Left lobe of liver (tissue), 2 donors: ENCODE measurements around the gene CHP2. TPM values are rescaled to one million over a fixed set of nuclear protein-coding genes. Genes with fewer than 3 reads are reported as not detected.
A peak's percentile ranks its signal among the peaks of the same experiment; 100 is the strongest.
"Not testable (repeated sequence)": the region's sequence is repeated elsewhere in the genome, so short reads cannot be mapped to it uniquely, and the experiment has no call there.

ENCODE experiments used
- ATAC-seq: fragments of 200-7000 bp; cut with Tn5 transposase; one replicate; pipeline ENCODE4 v1.9.1; 2020; ENCODE audit warnings: mild to moderate bottlenecking, moderate library complexity
- DNase-seq: peaks from one replicate; pipeline ENCODE4 v3.0.0-alpha.2; 2020; ENCODE audit warnings: low spot score
- total RNA-seq: library from RNA; stranded (reverse); gene quantifications from one replicate; pipeline ENCODE4 v1.2.1, GENCODE V29; 2021
- donor health status: DM: no; HTN: no; CAD: no; lungs with moderate emphysema.
- donor health status: DM: no; HTN: yes; CAD: no.

CHP2 gene
- total RNA-seq = not detected

- DNase-seq (no peak), ATAC-seq (peak; percentile 19)
Measured at GRCh38 chr16:23754594-23755483, at the start of gene CHP2. Gene CHP2, plus strand, starts transcription at chr16:23755026. Its CDS starts 24 bp downstream, at chr16:23755050.

- no peak for ATAC-seq
- no peak for DNase-seq
Measured at GRCh38 chr16:23705517-23705902, 49.3 kb upstream of the CHP2 start.

- DNase-seq (no peak), ATAC-seq (no peak)
Measured at GRCh38 chr16:23706439-23706838, 48.4 kb upstream of the CHP2 start.

- no peak for DNase-seq
- ATAC-seq = no peak
Measured at GRCh38 chr16:23709536-23709935, 45.3 kb upstream of the CHP2 start.

GRCh38 chr16:23710008-23710407, 44.8 kb upstream of the CHP2 start:
- DNase-seq = no peak
- no peak for ATAC-seq

- ATAC-seq (no peak), DNase-seq (no peak)
Measured at GRCh38 chr16:23710504-23710903, 44.3 kb upstream of the CHP2 start.

GRCh38 chr16:23711785-23712184, 43.0 kb upstream of the CHP2 start:
- ATAC-seq = no peak

GRCh38 chr16:23712976-23713375, 41.9 kb upstream of the CHP2 start, which contains the start of gene ERN2:
Gene ERN2, minus strand, starts transcription at chr16:23713222. Its CDS starts 35 bp downstream, at chr16:23713187.
- no peak for DNase-seq
- ATAC-seq = no peak

More at GRCh38 chr16:23711785-23712184, 43.0 kb upstream of the CHP2 start:
- no peak for DNase-seq

GRCh38 chr16:23716484-23716883, 38.3 kb upstream of the CHP2 start:
- DNase-seq (no peak), ATAC-seq (no peak)

GRCh38 chr16:23722613-23723240, 32.1 kb upstream of the CHP2 start:
- not testable (repeated sequence) for ATAC-seq

GRCh38 chr16:23724096-23724784, 30.6 kb upstream of the CHP2 start:
- DNase-seq (no peak), ATAC-seq (no peak)

More at GRCh38 chr16:23722613-23723240, 32.1 kb upstream of the CHP2 start:
- DNase-seq = not testable (repeated sequence)

- ATAC-seq = no peak
- no peak for DNase-seq
Measured at GRCh38 chr16:23724785-23725131, 30.1 kb upstream of the CHP2 start.

GRCh38 chr16:23726710-23727109, 28.1 kb upstream of the CHP2 start:
- DNase-seq (no peak), ATAC-seq (no peak)

- no peak for DNase-seq
- no peak for ATAC-seq
Measured at GRCh38 chr16:23728112-23728477, 26.7 kb upstream of the CHP2 start.

- DNase-seq (no peak), ATAC-seq (no peak)
Measured at GRCh38 chr16:23729503-23730424, 25.1 kb upstream of the CHP2 start.

GRCh38 chr16:23734176-23734893, 20.5 kb upstream of the CHP2 start:
- no peak for DNase-seq
- ATAC-seq = no peak

GRCh38 chr16:23737423-23738028, 17.3 kb upstream of the CHP2 start:
- DNase-seq, ATAC-seq: not testable (repeated sequence)

- no peak for ATAC-seq
- no peak for DNase-seq
Measured at GRCh38 chr16:23739516-23739915, 15.3 kb upstream of the CHP2 start.

GRCh38 chr16:23741675-23742303, 13.0 kb upstream of the CHP2 start:
- ATAC-seq (no peak), DNase-seq (no peak)
